DOHH2 (cell line): ENCODE results near the gene LIPM.

Experiments
- H3F3A ChIP-seq: fragments of 200-600 bp; sonication (generic), shearing (Covaris generic); 2 replicates; pipeline ENCODE4 v1.6.0; 2016; ENCODE audit warnings: antibody characterized with exemption, mild to moderate bottlenecking; ENCODE audit not compliant: control insufficient read depth, insufficient read depth
- H3K27ac ChIP-seq: fragments of 200-600 bp; sonication (generic); 2 replicates; pipeline ENCODE4 v1.5.1; 2014; ENCODE audit warnings: low read depth, mild to moderate bottlenecking, low read length, moderate library complexity
- H3K27me3 ChIP-seq: fragments of 200-600 bp; sonication (generic); 2 replicates; pipeline ENCODE4 v1.6.1; 2014; ENCODE audit warnings: mild to moderate bottlenecking, low read length, mixed read lengths; ENCODE audit not compliant: control insufficient read depth
- H3K36me3 ChIP-seq: fragments of 200-600 bp; sonication (generic); 2 replicates; pipeline ENCODE4 v1.6.1; 2014; ENCODE audit warnings: mild to moderate bottlenecking, low read length, moderate library complexity, mixed read lengths; ENCODE audit not compliant: control insufficient read depth
- H3K4me1 ChIP-seq: fragments of 200-600 bp; sonication (generic); 2 replicates; pipeline ENCODE4 v1.6.1; 2014; ENCODE audit warnings: mild to moderate bottlenecking, low read length, mixed read lengths; ENCODE audit not compliant: control insufficient read depth
- H3K4me2 ChIP-seq: fragments of 200-600 bp; sonication (generic); 2 replicates; pipeline ENCODE4 v1.6.0; 2014; ENCODE audit warnings: mild to moderate bottlenecking, low read length, moderate library complexity
- H3K4me3 ChIP-seq: fragments of 200-600 bp; sonication (generic); 2 replicates; pipeline ENCODE4 v1.5.1; 2014; ENCODE audit warnings: mild to moderate bottlenecking, low read length, mixed read lengths
- H3K79me2 ChIP-seq: fragments of 200-600 bp; sonication (generic); 2 replicates; pipeline ENCODE4 v1.6.1; 2014; ENCODE audit warnings: mild to moderate bottlenecking, low read length, mixed read lengths; ENCODE audit not compliant: control insufficient read depth
- H3K9me2 ChIP-seq: fragments of 200-600 bp; sonication (generic); replicated peaks from 2 replicates; pipeline ENCODE4 v1.6.1; 2014; ENCODE audit warnings: mild to moderate bottlenecking, low read length, mixed read lengths; ENCODE audit not compliant: control insufficient read depth
- H3K9me3 ChIP-seq: fragments of 200-600 bp; sonication (generic); 2 replicates; pipeline ENCODE4 v1.6.1; 2014; ENCODE audit warnings: antibody characterized with exemption, low read length, mixed read lengths; ENCODE audit not compliant: control insufficient read depth, insufficient read depth
- H4K20me1 ChIP-seq: fragments of 200-600 bp; sonication (generic); 2 replicates; pipeline ENCODE4 v1.6.0; 2014; ENCODE audit warnings: low read depth, mild to moderate bottlenecking, antibody characterized with exemption, low read length, moderate library complexity; ENCODE audit not compliant: control insufficient read depth, insufficient read depth
- EZH2phosphoT487 ChIP-seq: fragments of 200-600 bp; sonication (generic); IDR thresholded peaks from 2 replicates; pipeline ENCODE4 v1.6.1; 2017; ENCODE audit warnings: borderline replicate concordance, mild to moderate bottlenecking, antibody characterized with exemption, low read length, moderate library complexity, mixed read lengths
- TF ChIP-seq, protein P1 (sequence below): fragments of 200-600 bp; sonication (generic); IDR thresholded peaks from one replicate; pipeline ENCODE4 v1.5.1; 2014; ENCODE audit warnings: antibody characterized with exemption, mild to moderate bottlenecking, low read depth, low read length; ENCODE audit not compliant: poor library complexity, severe bottlenecking

LIPM gene

DNA sequence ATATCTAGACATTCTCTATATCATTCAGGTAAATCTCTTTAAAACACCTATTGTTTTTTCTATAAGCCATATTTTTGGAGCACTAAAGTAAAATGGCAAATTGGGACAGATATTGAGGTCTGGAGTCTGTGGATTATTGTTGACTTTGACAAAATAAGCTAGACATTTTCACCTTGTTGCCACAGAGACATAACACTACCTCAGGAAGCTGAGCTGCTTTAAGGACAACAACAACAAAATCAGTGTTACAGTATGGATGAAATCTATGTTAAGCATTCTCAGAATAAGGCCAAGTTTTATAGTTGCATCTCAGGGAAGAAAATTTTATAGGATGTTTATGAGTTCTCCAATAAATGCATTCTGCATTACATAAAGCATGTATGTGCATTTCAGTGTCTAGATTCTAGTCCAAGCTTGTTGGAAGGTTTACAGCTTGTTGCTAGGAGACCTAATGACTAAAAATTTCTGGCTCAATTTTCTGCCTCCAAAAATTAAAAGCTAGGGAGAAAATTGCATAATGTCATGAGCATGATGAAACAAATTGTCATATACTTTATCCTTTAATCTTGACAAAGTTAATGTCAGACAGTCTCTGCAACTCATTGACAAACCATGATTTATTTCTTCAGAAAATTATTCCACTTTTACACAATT lies 18.3 kb downstream of the LIPM start:
- no peaks in the 10 kb centered on the region for H3K4me1 ChIP-seq
- H3F3A ChIP-seq, result no peaks in the 10 kb centered on the region
- H3K36me3 ChIP-seq, result no peaks in the 10 kb centered on the region
- no peaks in the 10 kb centered on the region for H3K79me2 ChIP-seq
- H4K20me1 ChIP-seq, result no peaks in the 10 kb centered on the region
- H3K4me3 ChIP-seq, result no peak overlapping the region
- H3K9me2 ChIP-seq, result no peaks in the 10 kb centered on the region
- no peak for TF ChIP-seq EZH2phosphoT487
- TF ChIP-seq, protein P1, sequence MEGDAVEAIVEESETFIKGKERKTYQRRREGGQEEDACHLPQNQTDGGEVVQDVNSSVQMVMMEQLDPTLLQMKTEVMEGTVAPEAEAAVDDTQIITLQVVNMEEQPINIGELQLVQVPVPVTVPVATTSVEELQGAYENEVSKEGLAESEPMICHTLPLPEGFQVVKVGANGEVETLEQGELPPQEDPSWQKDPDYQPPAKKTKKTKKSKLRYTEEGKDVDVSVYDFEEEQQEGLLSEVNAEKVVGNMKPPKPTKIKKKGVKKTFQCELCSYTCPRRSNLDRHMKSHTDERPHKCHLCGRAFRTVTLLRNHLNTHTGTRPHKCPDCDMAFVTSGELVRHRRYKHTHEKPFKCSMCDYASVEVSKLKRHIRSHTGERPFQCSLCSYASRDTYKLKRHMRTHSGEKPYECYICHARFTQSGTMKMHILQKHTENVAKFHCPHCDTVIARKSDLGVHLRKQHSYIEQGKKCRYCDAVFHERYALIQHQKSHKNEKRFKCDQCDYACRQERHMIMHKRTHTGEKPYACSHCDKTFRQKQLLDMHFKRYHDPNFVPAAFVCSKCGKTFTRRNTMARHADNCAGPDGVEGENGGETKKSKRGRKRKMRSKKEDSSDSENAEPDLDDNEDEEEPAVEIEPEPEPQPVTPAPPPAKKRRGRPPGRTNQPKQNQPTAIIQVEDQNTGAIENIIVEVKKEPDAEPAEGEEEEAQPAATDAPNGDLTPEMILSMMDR, result no peak
- peaks cover 20% of the 10 kb centered on the region for H3K27me3 ChIP-seq
- H3K27ac ChIP-seq, result no peak overlapping the region
- no peak overlapping the region for H3K4me2 ChIP-seq
- H3K9me3 ChIP-seq, result no peaks in the 10 kb centered on the region

DNA sequence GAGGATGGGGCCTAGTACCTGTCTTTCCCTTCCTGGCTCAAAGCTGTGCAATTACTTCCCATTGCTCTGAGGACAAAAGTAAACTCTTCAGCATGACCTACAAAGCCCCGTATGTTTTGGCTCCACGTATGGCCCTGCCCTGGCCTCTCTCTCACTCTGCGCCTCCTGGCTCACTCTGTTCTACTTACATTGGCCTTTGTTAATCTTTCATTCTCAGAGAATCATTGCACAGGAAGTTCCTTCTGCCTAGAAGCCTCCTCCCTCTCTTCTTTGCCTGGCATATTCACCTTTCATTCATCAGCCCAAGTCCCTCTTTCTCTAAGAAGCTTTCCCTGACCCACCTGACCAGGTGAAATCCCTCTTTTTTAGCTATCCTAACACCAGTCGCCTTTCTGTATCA lies 23.9 kb downstream of the LIPM start:
- Histone ChIP-seq H3K9me3 (no peaks in the 10 kb centered on the region), H3K9me2 (no peaks in the 10 kb centered on the region), H3K27ac (no peak overlapping the region), H3K4me1 (no peaks in the 10 kb centered on the region), H3K27me3 (peaks cover 15% of the 10 kb centered on the region), H4K20me1 (no peaks in the 10 kb centered on the region), H3F3A (no peaks in the 10 kb centered on the region), H3K36me3 (no peaks in the 10 kb centered on the region), H3K4me2 (no peak overlapping the region), H3K79me2 (no peaks in the 10 kb centered on the region), H3K4me3 (no peak overlapping the region)
- TF ChIP-seq EZH2phosphoT487, result no peak
- TF ChIP-seq, protein P1, result no peak

DNA sequence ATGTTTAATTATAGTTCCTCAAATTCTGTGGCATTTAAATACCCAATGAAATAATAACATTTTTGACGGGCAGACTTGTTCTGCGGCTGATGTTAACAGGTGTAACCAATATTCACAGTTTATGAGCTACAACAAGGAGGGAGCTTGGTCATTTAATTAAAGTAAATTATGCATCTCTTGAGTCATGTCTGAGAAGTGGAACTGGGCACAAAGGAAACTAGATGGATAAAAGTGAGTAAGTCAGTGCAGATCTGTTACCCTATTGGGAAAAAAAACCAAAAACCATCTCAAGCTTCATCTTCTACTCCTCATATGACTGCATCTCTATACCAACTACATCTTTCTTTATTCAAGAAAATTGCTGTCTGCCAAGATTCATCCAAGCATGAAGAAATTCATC lies 25.1 kb downstream of the LIPM start:
- H3K4me3 ChIP-seq, result no peak overlapping the region
- H3F3A ChIP-seq, result no peaks in the 10 kb centered on the region
- peaks cover 17% of the 10 kb centered on the region for H3K27me3 ChIP-seq
- no peak overlapping the region for H3K27ac ChIP-seq
- peaks cover under 1% of the 10 kb centered on the region; the same call in 1 of the 2 replicates for H3K4me1 ChIP-seq
- no peaks in the 10 kb centered on the region for H4K20me1 ChIP-seq
- no peaks in the 10 kb centered on the region for H3K9me3 ChIP-seq
- no peak for TF ChIP-seq EZH2phosphoT487
- TF ChIP-seq, protein P1, result no peak
- H3K79me2 ChIP-seq, result no peaks in the 10 kb centered on the region
- H3K4me2 ChIP-seq, result no peak overlapping the region
- H3K9me2 ChIP-seq, result no peaks in the 10 kb centered on the region
- no peaks in the 10 kb centered on the region for H3K36me3 ChIP-seq
